Stimulated activated CD4-positive, alpha-beta T cell treated with anti-CD3 and anti-CD28 coated beads, Interleukin-4, amount 100 ng/mL, for 1 hour (primary cell): Measurements from ENCODE around the gene ZSCAN2.
"Not testable (repeated sequence)": the region's sequence is repeated elsewhere in the genome, so short reads cannot be mapped to it uniquely, and the experiment has no call there.

ENCODE experiments used
- DNase-seq: peaks from one replicate; pipeline ENCODE4 v3.0.0-alpha.2; 2020

Gene ZSCAN2

DNA sequence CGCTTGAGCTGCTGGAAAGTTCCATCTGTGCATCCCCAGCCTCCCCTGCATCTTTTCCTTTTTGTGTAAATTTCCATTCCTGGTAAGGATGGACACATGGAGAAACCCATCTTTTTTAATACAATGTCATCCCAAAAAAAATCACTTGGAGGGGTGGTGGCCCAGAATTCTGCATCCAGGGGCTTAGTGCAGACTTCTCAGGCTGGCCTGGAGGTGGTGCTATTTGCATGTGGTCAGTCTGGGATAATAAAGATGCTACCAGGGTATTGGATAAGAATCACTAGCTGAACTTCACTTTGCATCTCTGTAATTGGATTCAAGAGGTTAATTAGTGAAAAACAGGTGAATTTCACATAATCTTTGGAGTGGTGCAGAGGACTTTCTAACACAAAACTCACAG lies 1.8 kb upstream of the ZSCAN2 start:
- peak; percentile 12 for DNase-seq

DNA sequence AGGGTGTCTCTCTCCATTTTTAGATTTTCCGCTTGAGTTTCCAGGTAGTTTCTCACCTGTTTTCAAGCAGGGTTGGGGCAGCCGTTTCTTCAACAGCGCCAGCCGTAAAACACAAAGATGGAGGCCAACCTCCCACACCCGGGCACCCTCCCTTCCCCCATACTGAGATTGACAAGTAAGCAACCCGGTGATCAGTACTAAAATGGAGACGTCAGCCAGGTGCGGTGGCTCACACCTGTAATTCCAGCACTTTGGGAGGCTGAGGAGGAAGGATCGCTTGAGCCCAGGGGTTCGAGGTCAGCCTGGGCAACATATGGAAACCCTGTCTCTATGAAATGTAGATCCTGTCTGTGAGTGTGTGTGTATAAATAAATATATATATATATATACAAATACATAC lies 903 bp upstream of the ZSCAN2 start:
- no peak for DNase-seq

DNA sequence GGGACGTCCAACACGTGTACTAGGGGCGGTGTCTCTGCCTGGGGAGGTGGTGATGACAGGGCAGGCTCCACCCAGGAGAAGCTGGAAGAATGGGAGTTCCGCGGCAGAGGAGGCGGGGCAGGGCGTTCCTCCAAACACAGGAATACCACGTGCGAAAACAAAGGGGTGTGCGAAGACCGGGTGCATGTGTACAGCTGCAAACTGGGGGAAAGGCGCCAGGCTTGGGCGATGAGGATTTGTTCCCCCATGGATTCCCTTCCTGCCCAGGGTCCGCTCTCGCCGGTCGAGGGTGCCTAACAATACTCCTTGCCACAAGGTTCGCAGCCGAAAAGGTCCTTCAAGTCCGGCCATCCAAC lies 500 bp upstream of the ZSCAN2 start:
- DNase-seq = peak; percentile 54

- DNase-seq = no peak
Observed at GRCh38 chr15:84601555-84601838, 688 bp downstream of the ZSCAN2 start.

GRCh38 chr15:84603630-84604379 lies 3.0 kb downstream of the ZSCAN2 start:
- no peak for DNase-seq

- DNase-seq = peak; percentile 61
Observed at GRCh38 chr15:84604826-84605553, 4.2 kb downstream of the ZSCAN2 start.

- DNase-seq = no peak
Observed at GRCh38 chr15:84605554-84605882, 4.7 kb downstream of the ZSCAN2 start.

DNA sequence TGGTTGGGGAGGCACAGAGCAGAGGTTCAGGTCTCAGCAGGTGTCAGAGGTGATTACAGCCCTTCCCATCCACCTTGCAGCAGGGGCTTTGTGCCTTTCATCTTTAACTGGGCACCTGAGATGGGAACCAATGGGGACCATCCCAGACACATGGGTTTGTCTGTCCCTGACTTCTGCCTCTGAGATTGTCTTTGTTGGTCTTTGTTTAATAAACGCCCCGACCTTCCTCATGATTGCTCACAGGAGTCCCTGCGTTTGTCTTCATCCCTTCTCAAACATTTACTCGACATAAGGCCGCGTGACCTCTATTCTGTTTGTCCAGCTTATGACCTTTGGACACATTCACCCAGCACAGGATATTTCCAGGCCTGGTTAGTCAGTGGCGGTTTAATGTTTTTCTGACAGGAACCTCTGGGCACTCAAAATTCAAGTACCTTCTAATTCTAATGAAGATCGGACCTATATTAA lies 5.9 kb downstream of the ZSCAN2 start:
- DNase-seq = no peak

DNA sequence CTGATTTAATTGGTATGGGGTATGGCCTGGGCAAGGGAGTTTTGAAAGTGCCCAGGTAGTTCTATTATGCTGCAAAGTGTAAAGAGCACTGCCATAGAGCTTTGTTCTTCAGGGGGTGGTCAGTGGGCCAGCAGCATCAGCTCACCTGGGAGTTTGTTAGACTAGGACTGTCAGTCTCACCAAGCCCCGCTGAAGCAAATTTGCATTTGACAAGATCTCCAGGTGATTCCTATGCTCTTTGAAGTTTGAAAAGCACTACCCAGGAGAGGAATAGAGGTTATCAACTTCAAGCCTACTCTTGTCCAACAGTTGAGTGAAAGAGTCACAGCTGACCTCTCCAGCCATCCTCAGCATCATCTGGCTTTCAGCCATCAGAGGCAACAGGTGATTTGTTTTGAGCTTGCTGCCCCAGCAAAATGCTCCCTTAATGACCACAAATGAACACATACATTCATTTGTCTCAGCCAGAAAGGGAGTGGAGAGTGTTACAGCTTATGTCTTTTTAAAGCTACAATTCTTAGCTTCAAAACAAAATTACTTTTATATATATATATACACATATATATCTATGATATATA lies 8.0 kb downstream of the ZSCAN2 start:
- DNase-seq = no peak

DNA sequence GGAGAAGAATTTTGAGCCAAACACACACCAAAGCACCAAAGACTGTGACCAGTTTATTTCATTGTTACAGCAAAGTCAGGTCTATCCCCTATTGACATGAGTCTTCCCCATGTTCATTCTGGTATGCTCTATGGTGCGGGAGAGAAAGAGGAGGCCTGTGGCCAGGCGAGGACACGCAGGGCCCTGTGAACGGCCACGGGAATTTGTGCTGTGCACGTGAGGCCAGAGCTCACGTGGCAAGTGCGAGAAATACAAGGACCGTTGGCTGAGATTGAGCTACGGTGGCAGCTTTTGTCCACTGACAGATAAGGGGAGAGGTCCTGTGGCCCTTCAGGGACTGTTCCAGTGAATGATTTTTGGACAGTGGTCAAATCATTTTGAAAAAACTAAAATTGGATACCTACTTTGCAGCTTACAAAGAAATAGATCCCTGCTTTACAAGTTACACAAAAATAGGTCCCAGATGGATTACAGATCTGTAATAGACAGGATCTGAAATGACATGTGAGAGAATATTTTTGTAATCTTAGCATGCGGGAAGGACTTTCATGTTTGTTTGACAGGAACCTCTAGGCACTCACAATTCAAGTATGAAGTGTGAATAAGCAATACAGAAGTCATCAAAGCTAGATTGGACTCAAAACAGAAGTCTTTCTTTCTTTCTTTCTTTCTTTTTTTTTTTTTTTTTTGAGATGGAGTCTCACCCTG lies 9.2 kb downstream of the ZSCAN2 start:
- no peak for DNase-seq

DNA sequence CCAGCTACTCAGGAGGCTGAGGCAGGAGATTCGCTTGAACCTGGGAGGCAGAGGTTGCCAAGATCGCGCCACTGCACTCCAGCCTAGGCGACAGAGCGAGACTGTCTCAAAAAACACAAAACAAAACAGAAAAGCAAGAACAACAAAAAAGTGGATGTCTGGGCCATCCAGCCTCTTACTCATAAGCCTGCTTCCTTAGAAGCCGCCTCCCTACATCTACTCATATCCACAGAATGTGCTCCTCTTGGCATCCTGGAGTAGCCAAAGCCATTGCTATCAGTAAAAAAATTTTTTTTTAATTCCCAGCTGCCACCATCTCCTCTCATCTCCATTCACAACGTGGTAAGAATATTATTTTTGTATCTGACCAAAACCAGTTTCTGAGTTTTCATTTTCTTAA lies 10.8 kb downstream of the ZSCAN2 start:
- no peak for DNase-seq

DNA sequence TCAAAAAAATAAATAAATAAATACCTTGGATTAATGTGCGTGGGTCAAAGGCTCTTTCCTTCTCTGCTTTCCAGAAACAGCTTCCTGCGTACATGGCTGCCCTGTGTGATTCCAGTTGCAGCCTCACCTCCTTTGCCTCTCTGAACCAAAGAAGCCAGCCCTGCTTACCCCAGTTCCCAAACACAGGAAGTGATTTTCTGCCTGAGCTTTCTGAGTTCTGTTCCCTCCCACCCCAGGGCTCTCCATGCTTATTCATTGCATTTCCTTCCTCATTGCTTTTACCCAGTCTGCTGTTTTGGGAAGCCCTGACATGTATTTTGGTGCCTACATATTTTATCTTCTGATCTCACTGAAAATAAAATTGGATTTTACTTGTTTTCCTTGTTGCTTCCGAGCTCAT lies 15.4 kb downstream of the ZSCAN2 start:
- no peak for DNase-seq

DNA sequence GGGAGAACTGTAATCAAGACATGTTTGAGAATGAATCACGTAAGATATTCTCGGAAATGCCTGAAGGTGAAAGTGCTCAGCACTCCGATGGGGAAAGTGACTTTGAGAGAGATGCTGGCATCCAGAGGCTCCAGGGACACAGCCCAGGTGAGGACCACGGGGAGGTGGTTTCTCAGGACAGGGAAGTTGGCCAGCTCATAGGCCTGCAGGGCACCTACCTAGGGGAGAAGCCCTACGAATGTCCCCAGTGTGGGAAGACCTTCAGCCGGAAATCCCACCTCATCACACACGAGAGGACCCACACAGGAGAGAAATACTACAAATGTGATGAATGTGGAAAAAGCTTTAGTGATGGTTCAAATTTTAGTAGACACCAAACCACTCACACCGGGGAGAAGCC lies 19.8 kb downstream of the ZSCAN2 start:
- DNase-seq = no peak

DNA sequence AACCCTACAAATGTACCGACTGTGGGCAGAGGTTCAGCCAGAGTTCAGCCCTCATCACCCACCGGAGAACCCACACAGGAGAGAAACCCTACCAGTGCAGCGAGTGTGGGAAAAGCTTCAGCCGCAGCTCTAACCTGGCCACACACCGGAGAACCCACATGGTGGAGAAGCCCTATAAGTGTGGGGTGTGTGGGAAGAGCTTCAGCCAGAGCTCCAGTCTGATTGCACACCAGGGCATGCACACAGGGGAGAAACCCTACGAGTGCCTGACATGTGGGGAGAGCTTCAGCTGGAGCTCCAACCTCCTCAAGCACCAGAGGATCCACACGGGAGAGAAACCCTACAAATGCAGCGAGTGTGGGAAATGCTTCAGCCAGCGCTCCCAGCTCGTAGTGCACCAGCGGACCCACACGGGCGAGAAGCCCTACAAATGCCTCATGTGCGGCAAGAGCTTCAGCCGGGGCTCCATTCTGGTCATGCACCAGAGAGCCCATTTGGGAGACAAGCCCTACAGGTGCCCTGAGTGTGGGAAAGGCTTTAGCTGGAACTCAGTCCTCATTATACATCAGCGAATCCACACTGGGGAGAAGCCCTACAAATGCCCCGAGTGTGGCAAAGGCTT lies 20.7 kb downstream of the ZSCAN2 start:
- DNase-seq = no peak

DNA sequence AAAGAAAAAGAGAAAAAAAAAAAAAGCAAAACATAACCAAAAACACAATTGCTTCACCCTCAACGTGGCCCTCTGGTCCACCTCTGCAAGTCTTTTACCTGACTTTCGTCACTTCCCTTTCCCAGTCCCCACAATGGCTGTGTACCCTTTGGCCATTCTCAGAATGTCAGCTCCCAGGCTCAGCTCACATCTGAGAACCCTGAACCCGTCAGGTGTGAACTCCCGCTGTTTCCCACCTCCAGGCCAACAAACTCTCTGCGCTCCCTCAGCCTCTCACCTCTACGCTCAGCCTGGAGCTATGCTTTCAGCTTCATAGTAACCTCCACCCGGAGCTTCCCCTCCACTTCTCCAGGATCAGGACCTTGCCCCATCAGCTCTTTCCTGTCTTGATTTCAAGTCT lies 23.6 kb downstream of the ZSCAN2 start:
- DNase-seq = no peak

DNA sequence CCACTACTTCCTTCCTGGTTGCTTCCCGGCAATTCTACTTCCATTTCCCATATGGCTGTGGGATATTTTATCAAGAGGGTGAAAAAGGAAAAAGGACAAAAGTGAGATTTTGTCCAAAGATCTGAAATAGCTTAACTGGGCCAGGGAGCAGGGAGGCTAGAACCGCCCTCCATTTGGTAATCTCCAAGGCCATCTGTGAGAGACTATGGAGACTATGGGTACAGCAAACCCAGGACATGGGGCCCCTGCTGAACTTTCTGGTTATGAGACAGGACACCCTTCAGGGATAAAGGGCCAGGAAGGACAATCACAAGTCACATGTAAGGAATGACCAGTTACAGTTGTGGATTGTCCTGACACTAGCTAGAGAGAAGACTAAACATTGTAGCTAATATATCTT lies 24.3 kb downstream of the ZSCAN2 start:
- no peak for DNase-seq

- no peak for DNase-seq
Observed at GRCh38 chr15:84629033-84629432, 28.2 kb downstream of the ZSCAN2 start.

DNA sequence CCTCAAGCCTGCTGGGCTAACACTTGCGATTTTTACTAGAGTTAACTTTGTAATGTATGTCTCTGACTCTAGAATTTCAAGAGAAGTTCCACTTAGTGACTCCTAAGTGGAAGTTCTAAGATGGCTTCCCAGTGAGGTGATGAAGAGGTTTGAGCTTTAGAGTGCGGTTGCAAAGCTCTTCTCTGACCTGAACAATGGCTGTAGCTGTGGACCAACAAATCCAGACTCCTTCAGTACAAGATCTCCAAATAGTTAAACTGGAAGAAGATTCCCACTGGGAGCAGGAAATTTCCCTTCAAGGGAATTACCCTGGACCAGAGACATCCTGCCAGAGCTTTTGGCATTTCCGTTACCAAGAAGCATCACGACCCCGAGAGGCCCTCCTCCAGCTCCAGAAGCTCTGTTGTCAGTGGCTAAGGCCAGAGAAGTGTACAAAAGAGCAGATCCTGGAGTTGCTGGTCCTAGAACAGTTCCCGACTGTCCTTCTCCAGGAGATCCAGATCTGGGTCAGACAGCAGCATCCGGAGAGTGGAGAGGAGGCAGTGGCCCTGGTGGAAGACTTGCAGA lies 31.0 kb downstream of the ZSCAN2 start:
- no peak for DNase-seq

GRCh38 chr15:84633311-84634227 lies 32.8 kb downstream of the ZSCAN2 start:
- DNase-seq = peak; percentile 71

DNA sequence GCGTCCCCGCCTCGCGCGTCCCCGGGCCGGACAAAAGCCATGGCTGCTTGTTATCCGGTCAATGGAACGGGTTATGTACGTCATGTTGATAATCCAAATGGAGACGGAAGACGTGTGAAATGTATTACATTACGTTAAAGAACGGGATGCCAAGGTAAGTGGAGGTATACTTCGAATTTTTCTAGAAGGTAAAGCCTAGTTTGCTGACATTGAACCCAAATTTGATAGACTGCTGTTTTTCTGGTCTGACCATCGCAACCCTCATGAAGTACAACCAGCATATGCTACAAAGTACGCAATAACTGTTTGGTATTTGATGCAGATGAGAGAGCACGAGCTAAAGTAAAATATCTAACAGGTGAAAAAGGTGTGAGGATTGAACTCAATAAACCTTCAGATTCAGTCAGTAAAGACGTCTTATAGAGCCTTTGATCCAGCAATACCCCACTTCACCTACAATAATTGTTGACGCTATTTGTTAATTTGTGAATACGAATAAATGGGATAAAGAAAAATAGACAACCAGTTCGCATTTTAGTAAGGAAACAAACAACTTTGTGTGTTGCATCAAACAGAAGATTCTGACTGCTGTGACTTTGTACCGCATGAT lies 33.5 kb downstream of the ZSCAN2 start:
- DNase-seq = no peak

- DNase-seq = no peak
Observed at GRCh38 chr15:84638103-84638502, 37.3 kb downstream of the ZSCAN2 start.

GRCh38 chr15:84641871-84642270 lies 41.1 kb downstream of the ZSCAN2 start:
- DNase-seq = not testable (repeated sequence)
